Activated CD8-positive, alpha-beta memory T cell treated with anti-CD3 and anti-CD28 coated beads, Interleukin-2, amount 50 U/mL, for 1 hour (primary cell): ENCODE measurements around the gene MARVELD3.
"Not testable (repeated sequence)": the region's sequence is repeated elsewhere in the genome, so short reads cannot be mapped to it uniquely, and the experiment has no call there.

ENCODE experiments used
- DNase-seq: peaks from one replicate; pipeline ENCODE4 v3.0.0-alpha.2; 2020; ENCODE audit errors: extremely low read depth

MARVELD3 gene

DNA sequence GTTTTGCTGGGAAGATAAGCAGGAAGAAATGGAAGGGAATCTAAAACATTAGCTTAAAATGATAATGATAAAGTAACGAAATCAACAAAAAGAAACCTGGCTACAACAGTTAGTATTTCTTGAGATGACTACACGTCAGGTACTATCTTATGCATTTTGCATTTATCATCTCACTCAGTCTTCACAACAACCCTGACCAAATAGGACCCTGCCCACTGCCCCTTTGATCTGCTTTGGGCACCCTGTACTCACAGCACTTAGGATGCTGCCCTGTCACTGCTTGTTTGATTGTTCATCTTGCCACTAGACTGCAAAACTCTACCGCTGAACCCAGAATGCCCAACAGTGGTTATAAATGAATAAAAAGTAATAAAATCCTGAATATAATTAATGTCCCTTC lies 45.2 kb downstream of the MARVELD3 start:
- DNase-seq = no peak

DNA sequence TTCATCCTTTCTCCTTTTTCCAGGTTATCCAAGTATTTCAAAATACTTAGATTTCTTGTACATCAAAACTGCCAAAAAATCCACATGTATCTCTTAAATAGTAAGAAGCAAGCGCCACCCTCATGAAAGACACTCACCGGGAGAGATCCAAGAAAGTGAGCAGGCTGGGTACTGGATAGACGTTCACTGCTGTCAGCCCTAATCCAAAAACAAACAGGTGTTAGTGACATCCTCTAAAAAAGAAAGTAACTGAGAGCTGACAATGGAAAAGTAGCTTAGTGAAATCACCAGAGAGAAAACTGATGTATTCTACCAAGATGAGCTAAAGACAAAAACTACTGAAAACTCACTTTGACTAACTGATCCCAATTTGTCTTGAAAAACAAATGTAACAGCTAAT lies 46.1 kb downstream of the MARVELD3 start:
- no peak for DNase-seq

DNA sequence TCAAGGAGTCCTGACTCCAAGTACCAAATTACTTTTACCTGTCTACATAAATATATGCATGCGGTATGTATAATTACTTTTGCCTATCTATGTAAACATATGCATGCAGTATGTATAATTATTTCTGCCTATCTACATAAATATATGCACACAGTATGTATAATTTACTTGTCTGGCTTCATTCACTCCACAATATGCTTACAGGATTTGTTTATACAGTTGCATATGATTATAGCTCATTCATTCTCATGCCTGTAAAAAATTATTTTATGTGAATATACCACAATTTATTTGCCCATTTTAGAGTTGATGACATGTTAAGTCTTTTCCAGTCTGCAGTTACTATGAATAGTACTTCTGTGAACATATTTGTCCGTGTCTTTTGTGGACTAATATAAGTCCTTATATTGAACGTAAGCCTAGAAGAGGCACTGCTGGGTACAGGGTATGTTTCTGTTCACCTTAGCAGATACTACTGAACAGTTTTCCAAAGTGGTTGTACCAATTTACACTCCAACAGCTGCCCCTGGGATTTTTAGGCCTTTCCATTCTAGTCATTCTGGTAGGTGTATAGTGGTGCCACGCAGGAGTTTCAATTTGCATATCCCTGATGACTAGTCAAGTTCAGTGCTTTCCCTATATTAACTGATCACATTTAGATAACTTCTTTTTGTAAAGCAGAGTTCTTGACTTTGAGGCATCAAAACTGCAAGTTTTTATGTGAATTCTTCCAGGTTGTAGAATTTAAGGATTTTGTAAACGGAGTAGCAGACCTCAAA lies 47.0 kb downstream of the MARVELD3 start:
- DNase-seq = no peak

GRCh38 chr16:71673582-71673973 lies 47.6 kb downstream of the MARVELD3 start:
- no peak for DNase-seq

DNA sequence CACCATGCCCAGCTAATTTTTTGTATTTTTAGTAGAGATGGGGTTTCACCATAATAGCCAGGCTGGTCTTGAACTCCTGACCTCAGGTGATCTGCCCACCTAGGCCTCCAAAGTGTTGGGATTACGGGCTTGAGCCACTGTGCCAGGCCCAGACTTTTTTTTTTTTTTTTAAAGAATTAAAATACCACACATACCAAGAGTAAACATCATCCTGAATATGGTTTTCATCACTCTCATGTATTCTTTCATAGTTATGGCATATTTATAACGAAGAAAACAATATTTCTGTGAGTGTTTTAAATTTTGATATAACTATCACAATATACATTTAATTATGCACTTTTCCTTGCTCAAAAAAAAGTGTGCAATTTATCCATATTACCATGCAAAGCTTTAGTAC lies 48.2 kb downstream of the MARVELD3 start:
- no peak for DNase-seq

- DNase-seq = no peak
Observed at GRCh38 chr16:71675380-71675779, 49.4 kb downstream of the MARVELD3 start.

DNA sequence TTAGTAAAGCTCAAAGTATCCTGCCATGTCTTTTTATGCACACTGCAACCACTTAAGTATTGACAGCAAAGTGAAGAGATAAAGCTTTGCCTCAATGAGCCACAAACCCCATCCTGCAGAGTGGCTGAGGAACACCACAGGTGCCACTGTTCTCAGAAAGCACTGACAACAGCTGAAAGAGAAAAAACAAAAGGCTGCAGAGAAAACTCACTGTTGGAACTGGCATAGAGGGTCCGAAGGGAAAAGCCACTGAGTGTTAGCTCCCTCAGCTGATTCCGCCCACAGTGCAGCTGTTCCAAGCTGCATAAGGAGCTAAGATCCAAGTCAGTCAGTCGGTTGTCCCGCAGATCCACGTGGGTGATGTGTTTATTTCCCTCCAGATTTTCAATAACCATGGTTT lies 50.3 kb downstream of the MARVELD3 start:
- DNase-seq = no peak

DNA sequence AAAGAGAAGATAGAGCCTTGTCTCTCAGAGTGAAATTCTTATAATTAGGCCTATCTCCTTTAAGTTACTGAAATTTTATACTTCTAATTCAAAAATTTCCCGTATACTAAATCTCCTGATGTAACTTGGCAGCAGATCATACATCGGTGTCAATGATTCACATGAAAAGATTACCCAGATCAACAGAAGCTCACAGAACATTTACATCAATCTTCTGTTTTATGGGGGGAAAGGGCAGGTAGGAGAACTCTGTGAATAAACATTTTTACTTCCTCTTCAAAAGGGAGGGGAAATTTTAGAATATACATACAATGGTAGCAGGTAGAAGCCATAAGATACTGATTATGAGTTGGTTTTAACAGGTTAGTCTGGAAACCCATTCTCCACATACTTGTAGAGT lies 55.4 kb downstream of the MARVELD3 start:
- no peak for DNase-seq

DNA sequence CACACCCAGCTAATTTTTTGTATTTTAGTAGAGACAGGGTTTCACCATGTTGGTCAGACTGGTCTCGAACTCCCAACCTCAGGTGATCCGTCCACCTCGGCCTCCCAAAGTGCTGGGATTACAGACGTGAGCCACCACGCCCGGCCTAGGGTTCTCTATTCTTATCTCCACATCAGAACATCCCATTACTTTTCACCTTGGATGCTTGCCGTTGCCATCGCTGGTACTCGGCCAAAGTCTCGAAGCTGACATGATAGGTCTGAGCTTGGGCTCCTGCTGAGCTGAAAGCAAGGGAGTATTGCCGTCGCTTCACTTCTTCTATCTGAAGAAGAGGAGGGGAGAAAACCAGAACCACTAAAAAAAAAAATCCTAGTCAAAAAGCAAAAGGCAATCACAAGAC lies 58.3 kb downstream of the MARVELD3 start:
- DNase-seq = not testable (repeated sequence)
